ENCODE measurements around the gene RALGDS.

DNA sequence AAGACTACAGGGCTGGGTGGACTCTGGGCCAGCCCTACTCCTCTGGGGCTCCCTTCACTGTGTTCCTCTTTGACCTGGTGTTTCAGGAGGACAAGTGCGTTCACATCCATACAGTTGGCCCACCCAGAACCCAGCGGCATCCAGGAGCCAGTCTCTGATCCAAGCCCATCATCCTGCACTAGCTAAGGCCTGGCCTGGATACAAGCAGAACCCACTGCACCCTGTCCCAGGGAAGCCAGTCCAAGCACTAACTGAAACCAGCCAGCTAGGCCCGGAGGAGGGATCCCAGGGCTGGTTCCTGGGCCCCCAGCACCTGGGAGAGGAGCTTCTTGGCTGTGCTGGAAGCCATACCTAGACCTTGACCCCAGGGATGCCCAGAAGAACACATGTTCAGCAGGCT lies 46.7 kb upstream of the RALGDS start:
- TF ChIP-seq POLR2A (IDR thresholded peaks at IDR 0.05) = no peak
- TF ChIP-seq, protein P1, sequence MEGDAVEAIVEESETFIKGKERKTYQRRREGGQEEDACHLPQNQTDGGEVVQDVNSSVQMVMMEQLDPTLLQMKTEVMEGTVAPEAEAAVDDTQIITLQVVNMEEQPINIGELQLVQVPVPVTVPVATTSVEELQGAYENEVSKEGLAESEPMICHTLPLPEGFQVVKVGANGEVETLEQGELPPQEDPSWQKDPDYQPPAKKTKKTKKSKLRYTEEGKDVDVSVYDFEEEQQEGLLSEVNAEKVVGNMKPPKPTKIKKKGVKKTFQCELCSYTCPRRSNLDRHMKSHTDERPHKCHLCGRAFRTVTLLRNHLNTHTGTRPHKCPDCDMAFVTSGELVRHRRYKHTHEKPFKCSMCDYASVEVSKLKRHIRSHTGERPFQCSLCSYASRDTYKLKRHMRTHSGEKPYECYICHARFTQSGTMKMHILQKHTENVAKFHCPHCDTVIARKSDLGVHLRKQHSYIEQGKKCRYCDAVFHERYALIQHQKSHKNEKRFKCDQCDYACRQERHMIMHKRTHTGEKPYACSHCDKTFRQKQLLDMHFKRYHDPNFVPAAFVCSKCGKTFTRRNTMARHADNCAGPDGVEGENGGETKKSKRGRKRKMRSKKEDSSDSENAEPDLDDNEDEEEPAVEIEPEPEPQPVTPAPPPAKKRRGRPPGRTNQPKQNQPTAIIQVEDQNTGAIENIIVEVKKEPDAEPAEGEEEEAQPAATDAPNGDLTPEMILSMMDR (IDR thresholded peaks at IDR 0.05 in 4 of 5, conservative IDR thresholded peaks at IDR 0.05 in 1 of 5) = no peak

Measured in gastrocnemius medialis (tissue), 4 donors.